Stimulated activated CD4-positive, alpha-beta T cell treated with anti-CD3 and anti-CD28 coated beads, Interleukin-4, amount 100 ng/mL, for 4 hours (primary cell): Measurements from ENCODE around the gene ZSCAN25.
"Not testable (repeated sequence)": the region's sequence is repeated elsewhere in the genome, so short reads cannot be mapped to it uniquely, and the experiment has no call there.

Experiments
- DNase-seq, 2 experiments: peaks; one replicate each; pipeline ENCODE4 v3.0.0-alpha.2; 2020

The ZSCAN25 gene

DNA sequence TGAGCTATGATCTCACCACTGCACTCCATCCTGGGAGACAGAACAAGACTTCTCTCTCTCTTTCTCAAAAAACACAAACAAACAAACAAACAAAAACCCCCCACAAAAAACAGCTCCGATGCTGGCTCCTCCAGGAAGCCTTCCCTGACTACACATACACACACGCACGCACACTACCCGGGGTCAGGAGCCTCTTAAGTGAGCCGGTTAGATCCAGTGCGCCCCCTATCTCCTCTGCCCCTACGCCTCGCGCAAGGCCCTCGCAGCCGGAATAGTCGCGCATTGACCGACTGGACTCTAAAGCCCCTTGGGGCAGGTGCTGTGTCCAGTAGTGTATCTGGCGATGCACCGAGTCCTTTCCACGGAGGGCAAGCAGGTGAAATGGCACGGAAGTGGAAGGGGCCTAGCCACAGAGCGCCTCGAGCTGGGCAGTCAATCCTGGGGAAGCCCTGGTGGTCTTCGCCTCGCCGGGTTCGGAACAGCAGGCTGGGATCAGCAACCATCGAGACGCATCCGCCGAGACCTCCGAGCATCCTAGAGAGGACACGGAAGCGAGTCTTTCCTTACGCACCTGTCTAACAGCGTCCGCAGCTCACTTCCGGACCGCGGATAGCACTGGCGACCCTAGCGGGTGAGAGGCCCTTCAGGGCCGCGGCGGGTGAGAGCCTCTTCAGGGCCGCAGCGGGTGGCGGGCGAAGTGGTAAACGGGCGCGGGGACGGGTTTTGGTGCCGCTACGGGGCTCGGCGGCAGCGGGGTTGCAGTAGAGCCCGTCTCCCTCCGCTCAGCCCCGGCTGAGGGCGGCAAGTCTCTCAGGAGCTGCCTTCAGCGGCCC lies at the start of gene ZSCAN25:
Gene ZSCAN25, plus strand, starts transcription at position 588 of the 833 bp plus-strand sequence. CDS start 2,661 bp downstream, outside the sequence.
- DNase-seq, result peak; percentile 78 to 83

DNA sequence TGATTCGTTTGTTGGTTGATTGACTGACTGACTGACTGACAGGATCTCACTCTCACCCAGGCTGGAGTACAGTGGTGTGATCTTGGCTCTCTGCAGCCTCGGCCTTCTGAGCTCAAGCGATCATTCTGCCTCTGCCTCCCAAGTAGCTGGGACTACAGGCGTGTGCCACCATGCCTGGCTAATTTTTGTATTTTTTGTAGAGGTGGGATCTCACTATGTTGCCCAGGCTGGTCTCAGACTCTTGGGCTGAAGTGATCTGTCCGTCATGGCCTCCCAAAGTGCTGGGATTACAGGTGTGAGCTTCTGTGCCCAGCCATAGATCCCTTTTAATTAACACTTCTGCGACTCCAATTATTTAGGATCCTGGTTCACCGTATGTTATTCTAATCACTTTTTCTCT lies 48.0 kb upstream of the ZSCAN25 start:
- DNase-seq, result not testable (repeated sequence)

DNA sequence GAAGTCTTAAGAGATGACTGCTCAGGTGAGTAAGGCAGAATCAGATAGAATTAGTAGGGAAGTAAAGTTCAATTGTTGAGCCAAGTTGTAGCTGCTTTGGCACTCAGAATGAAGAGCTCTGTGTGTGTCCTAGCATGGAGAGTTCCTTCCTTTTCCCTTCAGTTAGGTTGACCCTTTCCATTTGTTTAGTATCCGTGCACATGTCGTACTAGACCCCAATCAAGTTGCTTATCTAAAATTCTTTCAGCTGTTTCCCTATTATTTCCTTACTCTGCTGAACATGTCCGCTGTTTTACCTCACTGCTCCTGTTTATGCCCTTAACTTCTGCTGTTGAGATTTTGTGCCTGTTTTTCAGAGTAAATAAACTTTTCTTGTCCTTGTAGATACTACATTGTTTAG lies 45.0 kb upstream of the ZSCAN25 start:
- DNase-seq, result no peak

DNA sequence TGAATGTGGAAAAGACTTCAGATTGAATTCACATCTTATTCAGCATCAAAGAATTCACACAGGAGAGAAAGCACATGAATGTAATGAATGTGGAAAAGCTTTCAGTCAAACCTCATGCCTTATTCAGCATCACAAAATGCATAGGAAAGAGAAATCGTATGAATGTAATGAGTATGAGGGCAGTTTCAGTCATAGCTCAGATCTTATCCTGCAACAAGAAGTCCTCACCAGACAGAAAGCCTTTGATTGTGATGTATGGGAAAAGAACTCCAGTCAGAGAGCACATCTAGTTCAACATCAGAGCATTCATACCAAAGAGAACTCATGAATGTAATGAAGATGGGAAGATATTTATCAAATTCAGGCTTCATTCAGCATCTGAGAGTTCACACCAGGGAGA lies 43.5 kb upstream of the ZSCAN25 start:
- DNase-seq, result no peak

DNA sequence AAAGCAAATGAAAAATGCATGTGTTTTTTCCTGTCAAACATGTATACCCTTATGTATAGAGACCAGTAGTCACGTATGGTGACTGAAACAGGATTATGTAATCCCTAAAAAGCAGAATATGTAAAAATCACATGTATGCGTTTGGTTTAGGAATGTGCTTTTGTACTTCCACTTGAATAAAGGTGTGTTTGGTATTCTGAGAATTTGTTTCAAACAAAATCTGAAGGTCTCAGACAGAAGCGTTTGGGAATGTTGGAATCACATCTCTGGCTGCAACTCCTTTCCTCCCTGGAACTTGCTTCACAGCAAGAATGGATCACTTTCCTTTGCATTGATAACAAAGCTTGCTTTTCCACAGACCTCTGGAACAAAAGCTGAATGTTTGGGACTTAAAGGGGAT lies 40.5 kb upstream of the ZSCAN25 start:
- no peak for DNase-seq

DNA sequence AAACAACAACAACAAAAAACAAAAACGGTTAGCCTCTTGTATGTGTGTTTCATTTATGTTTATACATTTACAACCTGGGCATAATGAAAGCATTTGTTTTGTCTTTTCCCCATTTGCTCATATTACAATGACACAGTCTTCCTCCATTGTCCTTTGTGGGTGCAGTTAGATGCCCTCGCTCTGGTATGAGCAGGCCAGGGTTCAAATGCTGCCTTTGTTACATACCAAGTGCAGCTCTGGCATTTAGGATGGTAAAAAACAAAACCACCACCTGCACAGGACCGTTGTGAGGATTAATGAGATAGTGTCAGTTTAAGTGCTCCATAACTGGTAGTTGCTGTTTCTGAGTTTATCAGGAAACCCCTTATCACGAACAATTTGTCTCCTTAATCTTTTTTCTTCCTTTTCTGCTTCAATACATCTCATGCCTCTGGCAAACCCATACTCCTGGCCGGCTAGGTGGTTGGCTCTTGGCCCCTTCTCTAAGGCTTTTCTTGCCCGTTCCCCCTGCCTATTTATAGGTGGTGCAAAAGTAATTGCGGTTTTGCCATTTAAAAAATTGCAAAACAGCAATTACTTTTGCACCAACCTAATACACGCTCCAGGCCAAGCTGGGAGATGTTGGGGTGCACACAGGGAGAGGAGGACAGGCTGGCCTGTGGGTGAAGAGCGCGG lies 37.3 kb upstream of the ZSCAN25 start:
- no peak for DNase-seq

DNA sequence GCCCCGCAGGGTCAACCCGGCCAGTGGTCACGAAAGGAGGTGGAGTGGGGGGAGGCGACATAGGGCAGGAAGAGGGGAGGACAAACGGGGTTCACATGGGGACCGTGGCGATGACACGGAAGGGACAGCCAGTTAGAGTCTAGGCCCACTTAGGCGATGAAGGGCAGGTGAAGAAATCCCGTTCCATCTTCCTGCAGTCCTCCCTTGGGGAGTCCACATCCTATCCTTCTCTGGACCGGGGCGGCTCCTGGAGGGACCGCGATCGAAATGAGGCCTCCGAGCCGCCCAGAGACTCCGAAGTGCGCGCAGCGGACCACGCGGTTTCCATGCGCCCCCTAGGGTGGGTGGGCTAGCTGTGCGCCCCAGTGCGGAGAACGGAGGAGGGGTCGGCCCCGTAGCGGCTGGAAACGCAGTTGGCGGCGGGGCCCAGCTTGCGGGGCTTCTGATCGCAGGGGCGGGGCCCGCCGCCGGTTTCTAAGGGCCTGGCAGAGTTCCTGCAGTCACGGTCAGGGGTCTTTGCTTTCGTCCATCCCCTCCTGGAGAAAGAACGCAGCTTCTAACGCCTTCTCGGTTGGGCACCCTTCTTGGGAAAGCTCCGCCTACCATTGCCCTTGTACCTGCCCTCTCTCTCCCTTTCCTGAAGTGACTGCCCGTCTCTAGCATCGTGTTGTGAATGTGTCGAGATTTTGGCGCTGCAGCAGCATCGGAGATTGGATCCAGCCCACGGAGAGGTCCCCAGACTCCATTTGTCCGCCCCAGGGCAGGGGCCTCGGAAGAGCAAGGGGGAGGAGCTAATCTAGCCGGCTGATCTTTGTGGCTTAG lies 36.6 kb upstream of the ZSCAN25 start:
- peak; percentile 52 to 63 for DNase-seq

DNA sequence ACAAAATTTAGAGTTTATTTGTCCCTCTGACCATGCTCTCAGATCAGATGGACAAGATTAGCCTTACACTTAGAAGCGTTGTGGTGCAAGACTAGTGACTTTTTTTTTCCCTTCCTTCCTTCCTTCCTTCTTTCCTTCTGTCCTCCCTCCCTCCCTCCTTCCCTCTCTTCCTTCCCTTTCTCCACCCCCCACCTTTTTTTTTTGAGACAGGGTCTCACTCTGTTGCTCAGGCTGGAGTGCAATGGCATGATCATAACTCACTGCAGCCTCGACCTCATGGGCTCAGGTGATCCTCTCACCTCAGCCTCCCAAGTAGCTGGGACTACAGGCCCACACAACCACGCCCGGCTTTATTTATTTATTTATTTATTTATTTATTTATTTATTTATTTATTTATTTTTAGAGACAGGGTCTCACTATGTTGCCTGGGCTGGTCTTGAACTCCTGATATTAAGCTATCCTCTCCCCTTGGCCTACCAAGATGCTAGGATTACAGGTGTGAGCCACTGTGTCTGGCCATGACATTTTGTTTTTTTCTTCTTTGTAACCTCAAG lies 35.9 kb upstream of the ZSCAN25 start:
- not testable (repeated sequence) for DNase-seq

DNA sequence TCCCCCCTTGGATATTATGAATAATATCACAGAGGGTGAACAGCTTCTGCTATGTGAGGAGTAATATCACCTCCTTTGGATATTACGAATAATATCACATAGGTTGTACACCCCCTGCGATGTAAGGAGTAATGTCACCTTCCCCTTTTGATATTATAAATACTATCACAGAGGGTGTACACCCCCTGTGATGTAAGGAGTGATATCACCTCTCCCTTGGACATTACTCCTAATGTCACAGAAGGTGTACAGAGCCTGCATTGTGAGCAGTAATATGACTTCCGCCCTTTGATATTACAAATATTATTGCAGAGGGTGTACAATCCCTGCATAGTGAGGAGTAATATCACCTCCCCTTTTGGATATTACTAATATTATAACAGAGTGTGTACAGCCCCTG lies 27.9 kb upstream of the ZSCAN25 start:
- DNase-seq, result no peak

DNA sequence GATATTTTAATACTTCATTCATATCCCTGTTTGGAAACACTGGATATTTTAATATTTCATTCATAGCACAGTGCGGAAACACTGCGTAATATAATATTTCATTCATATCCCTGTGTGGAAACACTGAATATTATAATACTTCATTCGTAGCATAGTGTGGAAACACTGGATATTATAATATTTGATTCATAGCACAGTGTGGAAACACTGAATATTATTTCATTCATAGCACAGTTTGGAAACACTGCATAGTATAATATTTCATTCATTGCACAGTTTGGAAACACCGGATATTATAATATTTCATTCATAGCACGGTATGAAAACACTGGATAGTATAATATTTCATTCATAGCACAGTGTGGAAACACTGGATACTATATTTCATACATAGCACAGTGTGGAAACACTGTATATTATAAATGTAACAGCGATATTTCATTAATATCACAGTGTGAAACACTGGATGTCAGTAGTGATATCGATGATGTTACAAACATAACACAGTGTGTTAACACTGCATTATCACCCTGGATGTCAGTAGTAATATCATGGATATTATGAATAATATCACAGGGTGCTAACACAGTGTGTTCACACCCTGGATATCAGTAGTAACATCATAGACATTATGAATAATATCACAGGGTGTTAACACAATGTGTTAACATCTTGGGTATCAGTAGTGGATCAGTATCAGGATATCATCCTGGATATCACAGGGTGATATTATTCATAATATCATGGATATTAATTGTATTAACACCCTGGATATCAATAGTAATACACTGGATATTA lies 21.6 kb upstream of the ZSCAN25 start:
- no peak for DNase-seq

DNA sequence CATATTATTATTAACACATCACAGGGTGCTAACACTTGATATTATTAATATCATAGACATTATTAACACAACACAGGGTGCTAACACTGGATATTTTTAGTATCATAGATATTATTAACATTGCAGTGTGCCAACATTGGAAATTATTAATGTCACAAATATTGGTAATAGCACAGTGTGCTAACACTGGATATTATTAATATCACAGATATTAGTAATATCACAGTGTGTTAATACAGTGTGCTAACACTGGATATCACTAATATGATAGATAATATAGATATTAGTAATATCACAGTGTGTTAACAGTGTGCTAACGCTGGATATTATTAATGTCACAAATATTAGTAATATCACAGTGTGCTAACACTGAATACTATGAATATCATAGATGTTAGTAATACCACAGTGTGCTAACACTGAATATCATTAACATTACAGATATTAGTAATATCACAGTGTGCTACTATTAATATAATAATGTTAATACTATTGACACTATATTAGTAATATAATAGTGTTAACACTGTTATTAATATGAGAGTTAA lies 20.3 kb upstream of the ZSCAN25 start:
- DNase-seq, result no peak

DNA sequence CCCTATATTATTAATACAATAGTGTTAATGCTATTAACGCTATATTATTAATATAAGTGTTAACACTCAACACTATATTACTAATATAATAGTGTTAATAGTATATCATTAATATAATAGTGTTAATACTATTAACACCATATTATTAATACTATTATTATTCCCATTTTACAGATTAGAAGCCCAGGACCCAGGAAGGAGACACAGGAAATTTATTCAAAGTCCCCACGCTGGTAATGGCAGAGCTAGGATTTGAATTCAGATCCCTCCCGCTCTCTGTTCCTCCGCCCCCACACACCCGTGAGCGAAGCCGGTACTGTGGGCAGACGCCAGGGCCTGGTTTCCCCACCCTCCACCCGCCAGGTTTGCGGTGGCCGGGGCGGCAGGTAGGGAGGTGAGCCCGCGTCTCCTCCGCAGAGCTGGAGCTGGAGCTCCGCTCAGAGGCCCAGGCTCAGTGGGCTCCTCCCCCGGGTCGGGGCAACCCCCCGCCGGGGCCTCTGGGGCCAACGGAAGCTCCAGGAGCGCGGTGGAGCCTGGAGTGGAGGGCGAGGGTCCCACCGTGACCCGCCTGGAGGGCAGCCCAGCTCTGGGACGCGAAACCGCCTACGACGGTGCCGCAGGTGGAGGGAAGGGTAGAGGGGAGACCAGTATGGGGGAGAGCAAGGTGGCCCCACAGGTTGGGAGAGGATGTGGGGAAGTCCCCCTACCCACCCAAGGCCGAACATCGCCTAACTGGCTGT lies 18.8 kb upstream of the ZSCAN25 start, which contains the start of gene TMEM225B:
Gene TMEM225B, plus strand, starts transcription at position 506 of the 740 bp plus-strand sequence. CDS start 6,122 bp downstream, outside the sequence.
- no peak for DNase-seq

DNA sequence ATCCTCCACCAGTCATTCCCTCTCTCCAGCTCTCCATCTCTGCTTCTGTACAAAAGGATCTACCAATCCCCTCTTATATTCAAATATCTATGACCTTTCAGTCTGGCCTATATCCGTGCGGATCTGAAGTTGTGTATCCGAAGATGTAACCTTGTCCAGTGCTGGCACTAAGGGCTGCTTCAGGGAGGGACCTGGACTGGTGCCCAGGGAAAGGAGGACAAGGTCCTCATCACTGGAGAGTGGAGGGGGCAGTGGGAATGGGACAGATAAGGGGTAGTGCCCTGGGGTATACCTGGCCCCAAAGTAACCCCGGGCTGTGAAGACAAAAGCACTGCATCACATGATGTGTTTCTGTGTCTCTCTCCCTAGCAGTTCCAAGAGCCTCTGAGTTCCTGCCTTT lies 16.9 kb upstream of the ZSCAN25 start:
- DNase-seq, result no peak

DNA sequence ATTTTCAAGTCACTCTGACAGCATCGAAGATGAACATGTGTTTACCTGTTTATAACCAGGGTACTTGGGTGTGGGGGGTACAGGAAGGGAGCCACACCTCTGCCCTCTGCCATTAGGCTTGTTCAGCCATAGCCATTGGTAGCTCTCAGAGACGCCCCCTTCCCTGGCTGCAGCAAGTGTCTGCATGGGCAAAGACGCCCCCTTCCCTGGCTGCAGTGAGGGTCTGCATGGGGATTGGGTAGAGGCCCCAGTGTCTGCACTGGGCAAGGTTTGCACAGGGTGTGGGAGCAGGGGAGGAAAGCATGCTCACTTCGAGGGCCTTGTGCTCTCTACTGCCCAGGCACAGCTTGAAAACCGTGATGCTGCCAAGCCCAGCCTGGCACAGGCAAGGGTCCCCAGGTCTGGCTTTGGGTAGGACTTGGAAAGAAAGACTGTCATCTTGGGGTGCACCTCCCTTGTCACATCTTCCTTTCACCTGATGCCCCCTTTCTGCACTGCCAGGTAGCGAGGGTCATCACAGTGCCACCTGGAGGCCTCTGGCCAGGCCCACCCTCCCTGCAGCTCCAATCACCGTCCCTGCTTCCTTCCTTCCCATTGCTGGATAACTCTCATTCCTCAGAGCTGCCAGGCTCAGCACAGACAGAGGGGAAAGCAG lies 15.0 kb upstream of the ZSCAN25 start:
- no peak for DNase-seq

DNA sequence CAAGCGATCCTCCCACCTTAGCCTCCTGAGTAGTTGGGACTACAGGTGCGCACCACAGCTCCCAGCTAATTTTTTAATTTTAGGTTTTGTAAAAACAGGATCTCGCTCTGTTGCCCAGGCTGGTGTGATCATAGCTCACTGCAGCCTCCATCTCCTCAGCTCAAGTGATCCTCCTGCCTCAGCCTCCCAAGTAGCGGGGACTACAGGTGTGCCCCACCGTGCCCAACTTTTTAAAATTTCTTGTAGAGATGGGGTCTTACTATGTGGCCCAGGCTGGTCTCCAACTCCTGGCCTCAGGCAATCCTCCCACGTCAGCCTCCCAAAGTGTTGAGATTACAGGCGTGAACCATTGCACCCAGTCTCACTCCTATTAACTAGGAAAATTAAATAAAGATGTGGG lies 11.2 kb upstream of the ZSCAN25 start:
- no peak for DNase-seq

DNA sequence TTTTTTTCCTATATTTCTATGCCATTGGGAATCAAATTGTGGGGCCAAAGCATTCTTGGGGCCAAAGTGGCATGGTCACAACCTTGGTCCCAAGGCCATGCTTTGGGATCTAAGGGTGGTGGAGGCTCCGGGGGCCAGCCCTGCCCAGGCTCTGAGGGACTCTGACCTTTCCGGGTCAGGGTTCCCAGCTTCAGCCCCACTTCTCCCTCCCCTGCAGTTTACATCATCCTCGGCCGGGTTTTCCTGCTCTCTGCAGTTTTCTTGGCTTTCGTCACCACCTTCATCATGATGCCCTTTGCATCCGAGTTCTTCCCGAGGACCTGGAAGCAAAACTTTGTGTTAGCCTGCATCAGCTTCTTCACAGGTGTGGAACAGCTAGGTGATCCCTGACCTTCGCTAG lies 10.2 kb upstream of the ZSCAN25 start:
- no peak for DNase-seq

DNA sequence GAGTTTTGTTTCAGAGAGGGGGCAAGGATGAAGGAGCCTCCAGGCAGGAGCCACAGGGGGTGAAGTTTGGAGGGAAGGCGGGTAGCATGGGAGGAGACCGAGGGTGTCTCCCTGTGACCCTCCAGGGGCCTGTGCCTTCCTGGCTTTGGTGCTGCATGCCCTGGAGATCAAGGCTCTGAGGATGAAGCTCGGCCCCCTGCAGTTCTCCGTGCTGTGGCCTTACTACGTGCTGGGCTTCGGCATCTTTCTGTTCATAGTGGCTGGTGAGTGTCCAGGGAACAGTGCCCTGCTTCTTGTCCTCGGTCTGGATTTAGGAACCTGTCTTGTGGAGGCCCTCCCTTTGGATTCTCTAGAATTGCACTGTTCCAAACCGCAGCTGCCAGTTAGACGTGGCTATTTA lies 9.2 kb upstream of the ZSCAN25 start:
- DNase-seq, result no peak

DNA sequence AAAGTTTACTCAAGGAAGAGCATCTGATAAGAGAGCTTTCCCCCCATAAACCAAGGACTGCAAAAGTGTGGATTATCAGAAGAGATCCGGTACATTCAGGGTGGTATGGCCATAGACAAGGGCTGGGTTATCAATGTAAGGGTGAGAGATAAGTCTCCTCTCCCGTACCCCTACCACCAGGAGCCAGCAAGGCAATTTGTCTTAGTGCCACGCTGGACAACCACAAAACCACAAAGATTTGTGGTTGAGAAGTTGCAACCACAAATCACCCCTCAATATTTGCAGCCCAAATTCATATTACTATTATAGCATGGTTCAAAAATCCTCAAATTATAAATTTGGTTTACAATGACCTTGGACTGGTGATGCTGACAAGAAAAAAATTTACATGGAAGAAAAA lies 2.3 kb upstream of the ZSCAN25 start:
- DNase-seq, result no peak

DNA sequence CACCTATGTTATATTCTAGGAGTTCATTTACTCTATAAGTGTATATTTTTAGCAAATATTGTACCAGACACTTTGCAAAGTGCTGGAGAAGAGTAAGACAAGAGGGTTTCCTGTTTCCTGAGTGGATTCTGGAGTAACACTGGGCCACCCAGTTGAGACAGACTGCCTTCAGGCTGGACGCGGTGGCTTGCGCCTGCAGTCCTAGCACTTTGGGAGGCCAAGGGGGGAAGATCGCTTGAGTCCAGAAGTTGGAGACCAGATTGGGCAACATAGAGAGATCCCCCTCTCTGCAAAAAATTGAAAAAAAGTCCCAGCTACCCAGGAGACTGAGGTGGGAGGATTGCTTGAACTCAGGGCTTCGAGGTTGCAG lies 772 bp upstream of the ZSCAN25 start:
- no peak for DNase-seq

DNA sequence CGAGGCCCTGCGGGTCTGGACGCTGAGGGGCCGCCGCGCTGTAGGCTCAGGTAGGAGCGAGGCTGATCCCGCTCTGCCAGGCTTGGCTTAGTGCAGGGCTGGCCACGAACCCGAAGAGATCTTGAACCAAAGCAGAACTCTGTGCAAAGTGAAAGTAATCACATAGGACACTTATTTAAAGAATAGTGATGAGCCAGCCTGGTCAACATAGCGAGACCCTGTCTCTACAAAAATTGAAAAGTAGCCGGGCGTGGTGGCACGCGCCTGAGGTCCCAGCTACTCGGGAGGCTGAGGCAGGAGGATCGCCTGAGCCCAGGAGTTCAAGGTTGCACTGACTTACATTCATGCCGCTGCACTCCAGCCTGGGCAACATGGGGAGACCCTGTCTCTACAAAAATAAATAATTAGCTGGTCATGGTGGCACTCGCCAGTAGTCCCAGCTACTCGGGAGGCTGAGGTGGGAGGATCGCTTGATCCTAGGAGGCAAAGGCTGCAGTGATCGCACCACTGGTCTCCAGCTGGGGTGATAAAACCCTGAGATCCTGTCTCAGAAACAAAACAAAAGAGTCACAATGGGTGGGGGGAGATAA lies 541 bp downstream of the ZSCAN25 start:
- no peak for DNase-seq
